Sigmoid colon (tissue), 4 donors: ENCODE results near the gene DDX27.

Experiments used
- CTCF ChIP-seq, 4 experiments: fragments of 450-650 bp in 3 of 4; fragments of 200-600 bp in 1 of 4; IDR thresholded peaks; one replicate each; pipeline ENCODE4 v1.5.1; 2016 to 2019; ENCODE audit warnings: antibody characterized with exemption in 4 of 4, mild to moderate bottlenecking in 3 of 4, moderate library complexity in 2 of 4
- EP300 ChIP-seq, 4 donors: sonication (generic); formaldehyde crosslinking; IDR thresholded peaks; one replicate each; pipeline ENCODE4 v1.6.1; 2017; ENCODE audit warnings: antibody characterized with exemption in 4 of 4

GRCh38 chr20:49272654-49273053, 53.4 kb downstream of the DDX27 start:
- no peak for TF ChIP-seq CTCF (IDR thresholded peaks at IDR 0.05)
- TF ChIP-seq EP300 (IDR thresholded peaks at IDR 0.05) = no peak
